ENCODE measurements around the gene ZNF770. TPM values are rescaled to one million over a fixed set of nuclear protein-coding genes. Genes with fewer than 3 reads are reported as not detected.

Gene ZNF770
- total and polyA plus RNA-seq, 10 of the 15 experiments (the other 5 are each of a cell fraction or from before 2014, with no cell fraction given): 1.8 to 118 (median 26.0) TPM

- TF ChIP-seq GABPA (IDR thresholded peaks at IDR 0.05; ENCODE audit: low read depth) (peak; percentile 34; the same call in 1 of the 2 replicates), MXI1 (IDR thresholded peaks at IDR 0.05; ENCODE audit: low read depth, low read length) (no peak), STAT1 (conservative IDR thresholded peaks at IDR 0.05) (no peak), ZSCAN29 (IDR thresholded peaks at IDR 0.05) (no peak), PBX3 (IDR thresholded peaks at IDR 0.05; ENCODE audit: insufficient replicate concordance, low read depth, low read length) (no peak), GATAD2B (conservative IDR thresholded peaks at IDR 0.05; ENCODE audit: low read depth) (no peak), YY1 (IDR thresholded peaks at IDR 0.05; ENCODE audit: low read depth, low read length) (peak; percentile 74), NR2C2 (IDR thresholded peaks at IDR 0.05; ENCODE audit: borderline replicate concordance, control insufficient read depth, insufficient read length, low read depth) (no peak), CBFB (IDR thresholded peaks at IDR 0.05; ENCODE audit: low read depth) (peak; percentile 71), BRCA1 (IDR thresholded peaks at IDR 0.05; ENCODE audit: low read depth, low read length) (no peak), CTCF (IDR thresholded peaks at IDR 0.05 in 2 of 3, conservative IDR thresholded peaks at IDR 0.05 in 1 of 3; ENCODE audit: control insufficient read depth in 2 of 3, extremely low read depth in 1 of 3, insufficient read depth in 1 of 3, low read depth in 3 of 3, low read length in 3 of 3) (no peak), ATF7 (IDR thresholded peaks at IDR 0.05; ENCODE audit: low read depth) (0 out of 2 replicates have a peak, but pooled peaks have one; percentile 30), SPI1 (IDR thresholded peaks at IDR 0.05; ENCODE audit: borderline replicate concordance, insufficient read depth, low read depth, low read length) (no peak), SMAD5 (IDR thresholded peaks at IDR 0.05; ENCODE audit: low read depth) (no peak), KAT2A (conservative IDR thresholded peaks at IDR 0.05; ENCODE audit: control insufficient read depth, low read depth, low read length) (no peak), ZNF274 (IDR thresholded peaks at IDR 0.05; ENCODE audit: insufficient read depth, insufficient read length) (no peak), TCF7 (IDR thresholded peaks at IDR 0.05; ENCODE audit: borderline replicate concordance) (no peak), KLF5 (IDR thresholded peaks at IDR 0.05; ENCODE audit: partially characterized antibody) (no peak), BCL11A (IDR thresholded peaks at IDR 0.05; ENCODE audit: low read depth, low read length) (peak; percentile 70), IKZF1 (conservative IDR thresholded peaks at IDR 0.05) (peak; percentile 21), FOXM1 (IDR thresholded peaks at IDR 0.05; ENCODE audit: low read depth, low read length) (0 out of 2 replicates have a peak, but pooled peaks have one; percentile 42), BCL3 (IDR thresholded peaks at IDR 0.05; ENCODE audit: borderline replicate concordance, insufficient read depth, low read depth, low read length, poor library complexity, severe bottlenecking) (peak; percentile 32), REST (IDR thresholded peaks at IDR 0.05; ENCODE audit: low read depth, low read length) (no peak), EED (IDR thresholded peaks at IDR 0.05; ENCODE audit: low read depth) (peak; percentile 66), RUNX3 (IDR thresholded peaks at IDR 0.05; ENCODE audit: low read length) (peak; percentile 94)
Measured at GRCh38 chr15:34993877-34994276, 5.8 kb upstream of the ZNF770 start (continued).

Measured in GM12878 (cell line).